IPS DF 4.7 (cell line): ENCODE results near the gene FCHSD2.
"Not testable (repeated sequence)": the region's sequence is repeated elsewhere in the genome, so short reads cannot be mapped to it uniquely, and the experiment has no call there.

Experiments used
- DNase-seq: peaks from one replicate; pipeline ENCODE4 v3.0.0-alpha.2; 2013; ENCODE audit warnings: low spot score; ENCODE audit errors: extremely low read depth

FCHSD2 gene

GRCh38 chr11:72824811-72825505 is 317.2 kb downstream of the FCHSD2 start:
- no peak for DNase-seq

- no peak for DNase-seq
Observed at GRCh38 chr11:72824020-72824419, 318.1 kb downstream of the FCHSD2 start.

- no peak for DNase-seq
Observed at GRCh38 chr11:72823105-72823804, 318.9 kb downstream of the FCHSD2 start.

GRCh38 chr11:72821920-72822799 is 320.0 kb downstream of the FCHSD2 start:
- no peak for DNase-seq

- DNase-seq: no peak
Observed at GRCh38 chr11:72821221-72821919, 320.7 kb downstream of the FCHSD2 start.

GRCh38 chr11:72820439-72821139 is 321.5 kb downstream of the FCHSD2 start:
- no peak for DNase-seq

- no peak for DNase-seq
Observed at GRCh38 chr11:72818971-72819370, 323.1 kb downstream of the FCHSD2 start.

GRCh38 chr11:72817966-72818365 is 324.2 kb downstream of the FCHSD2 start:
- DNase-seq: no peak

GRCh38 chr11:72816404-72816990 is 325.6 kb downstream of the FCHSD2 start:
- DNase-seq: no peak

GRCh38 chr11:72815110-72815618 is 327.0 kb downstream of the FCHSD2 start:
- no peak for DNase-seq

GRCh38 chr11:72814286-72815109 is 327.6 kb downstream of the FCHSD2 start, which contains the start of gene ATG16L2:
ATG16L2 (plus strand) TSS chr11:72814411; CDS start chr11:72814446, 35 bp downstream.
- DNase-seq: no peak

- no peak for DNase-seq
Observed at GRCh38 chr11:72813740-72814285, 328.3 kb downstream of the FCHSD2 start.

GRCh38 chr11:72812967-72813739 is 329.0 kb downstream of the FCHSD2 start:
- DNase-seq: no peak

GRCh38 chr11:72812604-72812966 is 329.5 kb downstream of the FCHSD2 start:
- no peak for DNase-seq

GRCh38 chr11:72811686-72812085 is 330.4 kb downstream of the FCHSD2 start:
- DNase-seq: not testable (repeated sequence)

- DNase-seq: no peak
Observed at GRCh38 chr11:72808331-72808798, 333.8 kb downstream of the FCHSD2 start.

- no peak for DNase-seq
Observed at GRCh38 chr11:72807792-72808191, 334.3 kb downstream of the FCHSD2 start.
